K562 (cell line): ENCODE measurements around the gene B3GALT4. TPM values are rescaled to one million over a fixed set of nuclear protein-coding genes. Genes with fewer than 3 reads are reported as not detected.

Source experiments
- BRF1 ChIP-seq: IDR thresholded peaks from 3 replicates; pipeline ENCODE4 v1.6.1; 2011; ENCODE audit warnings: borderline replicate concordance, mild to moderate bottlenecking; ENCODE audit not compliant: insufficient read length; ENCODE audit errors: extremely low read depth
- CAMTA2 ChIP-seq: fragments of 250-450 bp; sonication (Bioruptor Pico); conservative IDR thresholded peaks from 2 replicates; pipeline ENCODE4 v1.5.1; 2022
- EGR1 ChIP-seq: fragments of 450-650 bp; conservative IDR thresholded peaks from 2 replicates; pipeline ENCODE4 v1.6.1; 2017; ENCODE audit warnings: mild to moderate bottlenecking
- ETV6 ChIP-seq, 3 experiments: fragments of 150-350 bp in 1 of 3; sonication (generic) in 1 of 3; formaldehyde crosslinking in 1 of 3; IDR thresholded peaks; 2 replicates each; pipeline versions ENCODE4 v1.6.1 to v1.8.0; 2014 to 2022; ENCODE audit warnings: borderline replicate concordance in 2 of 3, low read depth in 2 of 3, antibody characterized with exemption in 1 of 3, low read length in 1 of 3, mild to moderate bottlenecking in 1 of 3, missing genetic modification reagents in 1 of 3
- GABPB2 ChIP-seq: fragments of 250-450 bp; sonication (Bioruptor Pico); conservative IDR thresholded peaks from 2 replicates; pipeline ENCODE4 v1.5.1; 2021; ENCODE audit warnings: mild to moderate bottlenecking
- HNRNPLL ChIP-seq: fragments of 200-400 bp; formaldehyde crosslinking; IDR thresholded peaks from 2 replicates; pipeline ENCODE4 v1.6.1; 2017; ENCODE audit warnings: low read length, low read depth, mild to moderate bottlenecking; ENCODE audit not compliant: poor library complexity, severe bottlenecking
- MECOM ChIP-seq: fragments of 250-450 bp; sonication (Bioruptor Pico); IDR thresholded peaks from 2 replicates; pipeline ENCODE4 v1.8.0; 2022; ENCODE audit warnings: inconsistent platforms
- NCOA6 ChIP-seq: fragments of 450-650 bp; IDR thresholded peaks from 2 replicates; pipeline ENCODE4 v1.6.1; 2017; ENCODE audit warnings: mild to moderate bottlenecking
- NFATC3 ChIP-seq: fragments of 450-650 bp; IDR thresholded peaks from 2 replicates; pipeline ENCODE4 v1.6.1; 2017; ENCODE audit warnings: mild to moderate bottlenecking
- NFIC ChIP-seq: fragments of 450-650 bp; IDR thresholded peaks from 2 replicates; pipeline ENCODE4 v1.6.1; 2017; ENCODE audit warnings: mild to moderate bottlenecking, inconsistent platforms
- OTX1 ChIP-seq: fragments of 450-650 bp; formaldehyde crosslinking; IDR thresholded peaks from 2 replicates; pipeline ENCODE4 v1.4.0; 2022; ENCODE audit warnings: mild to moderate bottlenecking
- PHB ChIP-seq: fragments of 250-450 bp; sonication (Bioruptor Pico); IDR thresholded peaks from 2 replicates; pipeline ENCODE4 v1.5.0; 2021
- RBM34 ChIP-seq: fragments of 200-400 bp; formaldehyde crosslinking; IDR thresholded peaks from 2 replicates; pipeline ENCODE4 v1.6.1; 2018; ENCODE audit warnings: low read length, borderline replicate concordance; ENCODE audit not compliant: insufficient read depth
- TEAD2 ChIP-seq: fragments of 450-650 bp; IDR thresholded peaks from 2 replicates; pipeline ENCODE4 v1.6.1; 2016; ENCODE audit warnings: missing genetic modification characterization, control low read depth, missing compliant biosample characterization
- ZC3H4 ChIP-seq: sonication (generic); formaldehyde crosslinking; IDR thresholded peaks from 2 replicates; pipeline ENCODE4 v1.9.0; 2021; ENCODE audit warnings: missing genetic modification reagents, borderline replicate concordance
- ZFX ChIP-seq: sonication (generic); formaldehyde crosslinking; IDR thresholded peaks from 2 replicates; pipeline ENCODE4 v1.8.0; 2022; ENCODE audit warnings: mild to moderate bottlenecking, missing genetic modification reagents, moderate library complexity
- ZNF121 ChIP-seq: sonication (generic); formaldehyde crosslinking; conservative IDR thresholded peaks from 2 replicates; pipeline ENCODE4 v1.8.0; 2022; ENCODE audit warnings: missing genetic modification reagents
- ZNF184 ChIP-seq: sonication (generic); formaldehyde crosslinking; IDR thresholded peaks from 2 replicates; pipeline ENCODE4 v1.5.0; 2020; ENCODE audit warnings: missing genetic modification reagents
- ZNF324 ChIP-seq: fragments of 250-450 bp; sonication (Bioruptor Pico); IDR thresholded peaks from 2 replicates; pipeline ENCODE4 v1.4.0; 2020; ENCODE audit warnings: mild to moderate bottlenecking
- polyA plus RNA-seq, 8 experiments: library from polyadenylated mRNA; depleted of rRNA in 4 of 8; stranded (reverse) in 5 of 8; unstranded in 3 of 8; fragments of >200 nt; fragmentation: Nextera tagmentation in 2 of 8; fragmentation: Illumina TruSeq in 1 of 8; extraction: Ambion mirVana in 2 of 8; extraction: Trizol in 1 of 8; gene quantifications; 2 replicates each; pipeline versions ENCODE4 v1.2.1 to v1.2.3, GENCODE V29; 2011 to 2014; ENCODE audit warnings: inconsistent platforms in 1 of 8, missing spikeins in 1 of 8
- total RNA-seq, 7 experiments: library from RNA; depleted of rRNA in 6 of 7; stranded (reverse); fragments of >200 nt in 6 of 7; fragmentation: Illumina TruSeq in 2 of 7; extraction: Trizol in 2 of 7; gene quantifications; 2 replicates each; pipeline versions ENCODE4 v1.2.1 to v1.2.3, GENCODE V29; 2011 to 2021; ENCODE audit warnings: low replicate concordance in 1 of 7
- TF ChIP-seq, protein P1 (sequence below): fragments of 250-450 bp; sonication (Bioruptor Pico); IDR thresholded peaks from 2 replicates; pipeline ENCODE4 v1.8.0; 2021; ENCODE audit warnings: moderate library complexity, mild to moderate bottlenecking, inconsistent platforms
- TF ChIP-seq, protein P2 (sequence below), 2 experiments: IDR thresholded peaks; 2 replicates each; pipeline ENCODE4 v1.6.1; 2011; ENCODE audit warnings: borderline replicate concordance in 1 of 2, control low read depth in 1 of 2, low read depth in 1 of 2, low read length in 1 of 2, mild to moderate bottlenecking in 1 of 2, mixed read lengths in 1 of 2, moderate library complexity in 1 of 2; ENCODE audit not compliant: insufficient read depth in 1 of 2, insufficient read length in 1 of 2, poor library complexity in 1 of 2, severe bottlenecking in 1 of 2; ENCODE audit errors: extremely low read depth in 1 of 2
- TF ChIP-seq, protein P3 (sequence below), 2 experiments: IDR thresholded peaks; 2 replicates each; pipeline ENCODE4 v1.6.1; 2012; ENCODE audit warnings: improper control_type of control experiment in 2 of 2, low read depth in 2 of 2, low read length in 2 of 2, borderline replicate concordance in 1 of 2
- TF ChIP-seq, protein P4 (sequence below), 2 experiments: fragments of 250-450 bp in 1 of 2; fragments of 450-650 bp in 1 of 2; sonication (Bioruptor Pico) in 1 of 2; IDR thresholded peaks; 2 replicates each; pipeline versions ENCODE4 v1.6.1 to v1.8.0; 2016 to 2021; ENCODE audit warnings: mild to moderate bottlenecking in 2 of 2, moderate library complexity in 2 of 2, missing compliant biosample characterization in 1 of 2, missing genetic modification characterization in 1 of 2

The B3GALT4 gene
- total and polyA plus RNA-seq, 9 of the 15 experiments (the other 6 are each of a cell fraction or from before 2014, with no cell fraction given) = 0.11 to 1.3 (median 0.53) TPM; not detected in 1

DNA sequence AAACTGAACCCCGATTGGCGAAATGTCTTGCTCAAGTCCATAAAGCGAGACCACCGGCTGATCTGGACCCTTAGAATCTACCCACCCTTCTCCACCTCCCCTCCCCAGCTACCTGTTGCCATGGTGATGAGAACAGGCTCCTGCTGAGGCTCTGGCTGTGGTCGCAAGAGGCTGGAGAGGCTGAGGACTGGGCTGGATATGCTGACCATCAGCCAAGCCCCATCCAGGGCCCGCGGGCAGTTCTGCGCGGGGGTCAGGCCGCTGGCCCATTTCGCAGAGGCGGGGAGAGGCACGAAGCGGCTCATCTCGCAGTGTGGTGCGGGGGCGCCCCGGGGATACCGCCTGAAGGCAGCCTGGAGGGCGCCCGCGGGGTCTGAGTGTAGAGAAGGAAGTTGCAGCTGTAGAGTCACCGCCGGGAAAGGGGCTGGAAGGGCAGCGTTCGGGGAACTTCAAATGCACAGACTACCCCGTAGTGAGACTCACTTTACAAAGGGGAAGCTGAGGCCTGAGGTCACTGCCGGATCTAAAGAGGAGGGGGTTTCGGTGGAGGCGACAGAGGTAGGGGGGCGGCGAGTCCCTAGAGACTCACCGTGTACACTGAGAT is 36.3 kb downstream of the B3GALT4 start (continued):
- peak; percentile 89 for TF ChIP-seq EGR1
- no peak for TF ChIP-seq HNRNPLL
- TF ChIP-seq NFIC = no peak
- TF ChIP-seq, protein P1, sequence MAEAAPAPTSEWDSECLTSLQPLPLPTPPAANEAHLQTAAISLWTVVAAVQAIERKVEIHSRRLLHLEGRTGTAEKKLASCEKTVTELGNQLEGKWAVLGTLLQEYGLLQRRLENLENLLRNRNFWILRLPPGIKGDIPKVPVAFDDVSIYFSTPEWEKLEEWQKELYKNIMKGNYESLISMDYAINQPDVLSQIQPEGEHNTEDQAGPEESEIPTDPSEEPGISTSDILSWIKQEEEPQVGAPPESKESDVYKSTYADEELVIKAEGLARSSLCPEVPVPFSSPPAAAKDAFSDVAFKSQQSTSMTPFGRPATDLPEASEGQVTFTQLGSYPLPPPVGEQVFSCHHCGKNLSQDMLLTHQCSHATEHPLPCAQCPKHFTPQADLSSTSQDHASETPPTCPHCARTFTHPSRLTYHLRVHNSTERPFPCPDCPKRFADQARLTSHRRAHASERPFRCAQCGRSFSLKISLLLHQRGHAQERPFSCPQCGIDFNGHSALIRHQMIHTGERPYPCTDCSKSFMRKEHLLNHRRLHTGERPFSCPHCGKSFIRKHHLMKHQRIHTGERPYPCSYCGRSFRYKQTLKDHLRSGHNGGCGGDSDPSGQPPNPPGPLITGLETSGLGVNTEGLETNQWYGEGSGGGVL (CRISPR knock-in tag) = no peak
- TF ChIP-seq TEAD2 (tag) = no peak
- no peak; the same call in 1 of the 2 replicates for TF ChIP-seq ZC3H4 (CRISPR knock-in tag)
- TF ChIP-seq, protein P2, sequence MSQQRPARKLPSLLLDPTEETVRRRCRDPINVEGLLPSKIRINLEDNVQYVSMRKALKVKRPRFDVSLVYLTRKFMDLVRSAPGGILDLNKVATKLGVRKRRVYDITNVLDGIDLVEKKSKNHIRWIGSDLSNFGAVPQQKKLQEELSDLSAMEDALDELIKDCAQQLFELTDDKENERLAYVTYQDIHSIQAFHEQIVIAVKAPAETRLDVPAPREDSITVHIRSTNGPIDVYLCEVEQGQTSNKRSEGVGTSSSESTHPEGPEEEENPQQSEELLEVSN (IDR thresholded peaks at IDR 0.05; ENCODE audit: borderline replicate concordance in 1 of 2, extremely low read depth in 1 of 2, insufficient read depth in 1 of 2, insufficient read length in 1 of 2, low read depth in 1 of 2, low read length in 1 of 2, poor library complexity in 1 of 2, severe bottlenecking in 1 of 2) = no peak
- TF ChIP-seq NCOA6 = no peak
- no peak for TF ChIP-seq ZNF184 (CRISPR knock-in tag)
- no peak for TF ChIP-seq BRF1
- no peak for TF ChIP-seq PHB (CRISPR knock-in tag)
- TF ChIP-seq, protein P3, sequence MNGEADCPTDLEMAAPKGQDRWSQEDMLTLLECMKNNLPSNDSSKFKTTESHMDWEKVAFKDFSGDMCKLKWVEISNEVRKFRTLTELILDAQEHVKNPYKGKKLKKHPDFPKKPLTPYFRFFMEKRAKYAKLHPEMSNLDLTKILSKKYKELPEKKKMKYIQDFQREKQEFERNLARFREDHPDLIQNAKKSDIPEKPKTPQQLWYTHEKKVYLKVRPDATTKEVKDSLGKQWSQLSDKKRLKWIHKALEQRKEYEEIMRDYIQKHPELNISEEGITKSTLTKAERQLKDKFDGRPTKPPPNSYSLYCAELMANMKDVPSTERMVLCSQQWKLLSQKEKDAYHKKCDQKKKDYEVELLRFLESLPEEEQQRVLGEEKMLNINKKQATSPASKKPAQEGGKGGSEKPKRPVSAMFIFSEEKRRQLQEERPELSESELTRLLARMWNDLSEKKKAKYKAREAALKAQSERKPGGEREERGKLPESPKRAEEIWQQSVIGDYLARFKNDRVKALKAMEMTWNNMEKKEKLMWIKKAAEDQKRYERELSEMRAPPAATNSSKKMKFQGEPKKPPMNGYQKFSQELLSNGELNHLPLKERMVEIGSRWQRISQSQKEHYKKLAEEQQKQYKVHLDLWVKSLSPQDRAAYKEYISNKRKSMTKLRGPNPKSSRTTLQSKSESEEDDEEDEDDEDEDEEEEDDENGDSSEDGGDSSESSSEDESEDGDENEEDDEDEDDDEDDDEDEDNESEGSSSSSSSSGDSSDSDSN (IDR thresholded peaks at IDR 0.05; ENCODE audit: borderline replicate concordance in 1 of 2, low read depth in 2 of 2, low read length in 2 of 2) = peak; percentile 8 to 56; a peak in 1 of 4 replicates
- TF ChIP-seq ETV6 (IDR thresholded peaks at IDR 0.05; ENCODE audit: borderline replicate concordance in 1 of 2, low read depth in 2 of 2, low read length in 1 of 2) = no peak
- TF ChIP-seq ETV6 (CRISPR knock-in tag; IDR thresholded peaks at IDR 0.05; ENCODE audit: borderline replicate concordance) = no peak
- TF ChIP-seq, protein P4, sequence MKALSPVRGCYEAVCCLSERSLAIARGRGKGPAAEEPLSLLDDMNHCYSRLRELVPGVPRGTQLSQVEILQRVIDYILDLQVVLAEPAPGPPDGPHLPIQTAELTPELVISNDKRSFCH (CRISPR knock-in tag; IDR thresholded peaks at IDR 0.05) = no peak
- TF ChIP-seq, protein P4 (tag; IDR thresholded peaks at IDR 0.05) = 0 out of 2 replicates have a peak, but pooled peaks have one; percentile 24
- TF ChIP-seq ZFX (CRISPR knock-in tag) = no peak
- TF ChIP-seq GABPB2 (CRISPR knock-in tag) = no peak
- no peak for TF ChIP-seq OTX1 (CRISPR knock-in tag)
- no peak for TF ChIP-seq MECOM (CRISPR knock-in tag)
- no peak for TF ChIP-seq ZNF324 (CRISPR knock-in tag)
- no peak for TF ChIP-seq ZNF121 (CRISPR knock-in tag)
- no peak for TF ChIP-seq CAMTA2 (CRISPR knock-in tag)
- TF ChIP-seq NFATC3 = no peak
- TF ChIP-seq RBM34 = no peak
